GM12801 (cell line): Measurements from ENCODE around the gene FRMD4B.

Experiments
- TF ChIP-seq, protein P1 (sequence below): IDR thresholded peaks from one replicate; pipeline ENCODE4 v1.5.1; 2011; ENCODE audit warnings: control low read depth; ENCODE audit not compliant: insufficient read length; ENCODE audit errors: extremely low read depth

FRMD4B gene

DNA sequence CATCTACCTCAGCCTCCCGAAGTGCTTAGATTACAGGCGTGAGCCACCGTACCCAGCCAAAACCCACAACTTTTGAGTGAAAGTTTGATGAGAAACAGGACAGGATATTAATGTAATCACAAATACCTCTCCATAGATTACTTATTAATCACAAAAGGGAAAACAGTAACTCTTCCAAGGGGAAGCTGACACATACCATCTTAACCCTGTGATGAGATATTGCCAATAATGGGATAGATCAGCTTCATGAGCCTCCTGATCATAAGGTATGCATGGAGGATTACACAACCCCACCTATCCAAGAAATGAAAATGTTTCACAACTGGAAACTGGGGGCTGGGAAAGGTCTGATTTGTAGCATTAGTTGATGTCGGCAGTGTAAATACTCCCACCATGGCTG lies 131.5 kb downstream of the FRMD4B start:
- TF ChIP-seq, protein P1, sequence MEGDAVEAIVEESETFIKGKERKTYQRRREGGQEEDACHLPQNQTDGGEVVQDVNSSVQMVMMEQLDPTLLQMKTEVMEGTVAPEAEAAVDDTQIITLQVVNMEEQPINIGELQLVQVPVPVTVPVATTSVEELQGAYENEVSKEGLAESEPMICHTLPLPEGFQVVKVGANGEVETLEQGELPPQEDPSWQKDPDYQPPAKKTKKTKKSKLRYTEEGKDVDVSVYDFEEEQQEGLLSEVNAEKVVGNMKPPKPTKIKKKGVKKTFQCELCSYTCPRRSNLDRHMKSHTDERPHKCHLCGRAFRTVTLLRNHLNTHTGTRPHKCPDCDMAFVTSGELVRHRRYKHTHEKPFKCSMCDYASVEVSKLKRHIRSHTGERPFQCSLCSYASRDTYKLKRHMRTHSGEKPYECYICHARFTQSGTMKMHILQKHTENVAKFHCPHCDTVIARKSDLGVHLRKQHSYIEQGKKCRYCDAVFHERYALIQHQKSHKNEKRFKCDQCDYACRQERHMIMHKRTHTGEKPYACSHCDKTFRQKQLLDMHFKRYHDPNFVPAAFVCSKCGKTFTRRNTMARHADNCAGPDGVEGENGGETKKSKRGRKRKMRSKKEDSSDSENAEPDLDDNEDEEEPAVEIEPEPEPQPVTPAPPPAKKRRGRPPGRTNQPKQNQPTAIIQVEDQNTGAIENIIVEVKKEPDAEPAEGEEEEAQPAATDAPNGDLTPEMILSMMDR: no peak

DNA sequence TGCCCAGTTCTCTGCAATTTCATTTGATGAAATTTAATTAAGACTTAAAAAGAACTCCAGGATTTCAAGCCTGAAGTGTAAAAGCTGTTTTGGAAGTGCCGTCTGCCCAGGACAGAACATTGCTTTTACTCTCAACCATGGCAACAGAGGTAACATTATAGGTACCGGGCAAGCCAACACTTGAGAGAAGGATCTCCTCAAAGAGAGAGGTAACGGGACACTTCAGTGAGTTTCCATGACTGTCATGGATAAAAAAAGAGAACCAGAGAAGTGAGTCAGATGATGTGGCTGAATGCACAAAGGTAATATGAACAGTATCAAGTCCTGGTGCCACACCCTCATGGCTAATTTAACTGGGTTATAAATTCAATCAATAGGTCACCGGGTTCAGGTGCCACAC lies 133.3 kb downstream of the FRMD4B start:
- TF ChIP-seq, protein P1: no peak

GRCh38 chr3:69252141-69252540 lies 133.7 kb downstream of the FRMD4B start:
- TF ChIP-seq, protein P1: no peak

DNA sequence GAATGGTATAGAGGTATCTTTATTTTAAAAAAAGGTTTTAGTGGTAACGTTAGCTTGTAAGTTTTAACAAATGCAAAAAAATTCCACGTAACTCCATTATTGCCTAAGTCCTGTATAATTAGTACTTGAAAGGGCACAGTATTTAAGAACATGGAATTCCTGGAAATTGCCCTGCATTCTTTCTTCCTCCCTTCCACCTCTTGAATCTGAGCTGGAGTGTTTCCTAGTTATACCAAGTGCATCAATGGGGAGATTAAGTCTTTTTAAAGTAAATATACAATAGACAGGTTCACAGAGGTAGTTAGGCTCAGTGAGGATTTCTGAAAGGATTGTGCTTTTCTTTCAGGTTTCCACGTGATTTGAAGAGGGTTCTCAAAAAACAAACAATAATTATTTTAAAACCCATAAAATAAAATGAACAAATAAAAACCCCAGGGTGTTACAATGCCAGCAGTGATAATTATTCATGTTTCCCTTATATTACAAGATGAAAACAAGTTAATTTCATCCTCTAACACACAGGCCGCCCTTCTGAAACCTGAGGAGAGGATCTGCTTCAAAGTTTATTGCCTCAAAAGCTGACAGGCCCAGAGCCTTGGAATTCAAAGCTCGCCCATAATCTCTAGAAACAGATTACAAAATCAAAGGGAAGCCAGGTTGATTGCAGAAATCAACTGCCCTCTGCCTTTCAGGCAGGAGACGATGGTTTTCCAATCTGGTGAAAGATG lies 134.6 kb downstream of the FRMD4B start:
- TF ChIP-seq, protein P1: no peak

GRCh38 chr3:69250014-69250413 lies 135.9 kb downstream of the FRMD4B start:
- TF ChIP-seq, protein P1: no peak

- TF ChIP-seq, protein P1: no peak
Observed at GRCh38 chr3:69249001-69249400, 136.9 kb downstream of the FRMD4B start.

- TF ChIP-seq, protein P1: no peak
Observed at GRCh38 chr3:69248436-69248835, 137.5 kb downstream of the FRMD4B start.
